GDM1 (cell line): Measurements from ENCODE around the gene SAV1.
A peak's percentile ranks its signal among the peaks of the same experiment; 100 is the strongest.
"Not testable (repeated sequence)": the region's sequence is repeated elsewhere in the genome, so short reads cannot be mapped to it uniquely, and the experiment has no call there.

Source experiments
- DNase-seq: peaks from one replicate; lab custom pipeline; 2025; lab: John Stamatoyannopoulos, UW

Gene SAV1

GRCh38 chr14:50667996-50668825 lies at the start of gene SAV1:
Gene SAV1, minus strand, starts transcription at chr14:50668306. Its CDS starts 339 bp downstream, at chr14:50667967.
- peak; percentile 66 for DNase-seq

GRCh38 chr14:50717811-50718210 lies 49.7 kb upstream of the SAV1 start:
- DNase-seq = no peak

- DNase-seq = peak; percentile 8
Observed at GRCh38 chr14:50714450-50715073, 46.5 kb upstream of the SAV1 start.

GRCh38 chr14:50711043-50711442 lies 42.9 kb upstream of the SAV1 start:
- no peak for DNase-seq

GRCh38 chr14:50705026-50705593 lies 37.0 kb upstream of the SAV1 start:
- DNase-seq = no peak

- DNase-seq = no peak
Observed at GRCh38 chr14:50704454-50705010, 36.4 kb upstream of the SAV1 start.

- DNase-seq = no peak
Observed at GRCh38 chr14:50697659-50698290, 29.7 kb upstream of the SAV1 start.

GRCh38 chr14:50694260-50694659 lies 26.2 kb upstream of the SAV1 start:
- DNase-seq = not testable (repeated sequence)

- no peak for DNase-seq
Observed at GRCh38 chr14:50688875-50689274, 20.8 kb upstream of the SAV1 start.

- DNase-seq = no peak
Observed at GRCh38 chr14:50679674-50680073, 11.6 kb upstream of the SAV1 start.

GRCh38 chr14:50678163-50678562 lies 10.1 kb upstream of the SAV1 start:
- DNase-seq = no peak

GRCh38 chr14:50677527-50678063 lies 9.5 kb upstream of the SAV1 start:
- DNase-seq = peak; percentile 20

- DNase-seq = no peak
Observed at GRCh38 chr14:50676814-50677516, 8.9 kb upstream of the SAV1 start.

- no peak for DNase-seq
Observed at GRCh38 chr14:50675597-50675996, 7.5 kb upstream of the SAV1 start.

- no peak for DNase-seq
Observed at GRCh38 chr14:50670866-50671256, 2.8 kb upstream of the SAV1 start.

- DNase-seq = no peak
Observed at GRCh38 chr14:50670196-50670865, 2.2 kb upstream of the SAV1 start.

- DNase-seq = no peak
Observed at GRCh38 chr14:50669441-50669986, 1.4 kb upstream of the SAV1 start.

- no peak for DNase-seq
Observed at GRCh38 chr14:50668826-50669143, 679 bp upstream of the SAV1 start.

GRCh38 chr14:50667684-50667995 lies 466 bp downstream of the SAV1 start:
- no peak for DNase-seq

- DNase-seq = no peak
Observed at GRCh38 chr14:50666772-50667683, 1.1 kb downstream of the SAV1 start.
